NCI-H526 treated with DMSO at 0.1 percent for 48 hours (cell line): ENCODE data around the gene TUBA1C.
"Not testable (repeated sequence)": the region's sequence is repeated elsewhere in the genome, so short reads cannot be mapped to it uniquely, and the experiment has no call there.

Source experiments
- DNase-seq: peaks from one replicate; lab custom pipeline; 2025; lab: John Stamatoyannopoulos, UW

TUBA1C gene

DNA sequence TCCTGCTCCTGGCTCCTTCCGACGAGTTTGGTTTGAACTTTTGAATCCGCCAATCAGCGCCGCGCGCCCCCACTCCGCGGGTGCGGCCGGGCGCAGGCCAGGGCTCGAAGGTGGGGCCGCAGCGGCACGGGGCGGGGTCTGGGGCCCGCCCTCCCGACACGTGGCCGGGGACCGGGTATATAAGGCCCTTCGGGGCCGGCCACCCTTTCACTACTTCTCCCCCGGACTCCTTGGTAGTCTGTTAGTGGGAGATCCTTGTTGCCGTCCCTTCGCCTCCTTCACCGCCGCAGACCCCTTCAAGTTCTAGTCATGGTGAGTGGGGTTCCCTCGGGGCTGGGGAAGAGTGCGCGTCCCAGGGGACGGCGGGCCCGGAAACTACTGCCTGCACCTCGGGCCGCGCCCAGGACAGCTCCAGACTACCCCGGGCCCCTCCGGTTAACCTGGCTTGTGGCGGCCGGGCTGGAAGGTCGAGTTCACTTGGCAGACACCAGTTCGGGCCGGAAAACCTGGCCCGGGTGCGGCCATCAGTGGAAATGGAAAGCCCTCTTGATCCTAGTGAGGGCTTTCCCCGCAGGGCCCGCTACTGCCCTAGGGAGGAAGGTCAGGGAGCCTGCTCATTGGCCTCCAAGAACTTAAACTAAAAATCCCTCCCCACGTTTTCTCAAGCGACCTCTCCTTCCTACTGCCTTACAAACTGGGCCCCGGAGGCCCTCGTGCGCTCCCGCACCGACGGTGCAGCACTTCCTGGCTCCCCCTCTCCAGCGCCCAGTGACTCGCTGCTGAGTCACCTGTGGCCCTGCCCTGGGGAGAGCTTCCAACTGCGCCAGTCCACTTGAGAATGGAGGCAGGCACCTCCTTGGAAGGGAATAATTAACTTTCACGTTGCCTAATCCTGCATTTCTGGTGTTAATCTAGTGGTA is at the start of gene TUBA1C:
TSS of gene TUBA1C (plus strand) at position 210 of the 920 bp plus-strand sequence. CDS start at position 310, 100 bp downstream.
- DNase-seq, result peak; percentile 85

GRCh38 chr12:49219417-49220026 is 45.4 kb upstream of the TUBA1C start:
- no peak for DNase-seq

DNA sequence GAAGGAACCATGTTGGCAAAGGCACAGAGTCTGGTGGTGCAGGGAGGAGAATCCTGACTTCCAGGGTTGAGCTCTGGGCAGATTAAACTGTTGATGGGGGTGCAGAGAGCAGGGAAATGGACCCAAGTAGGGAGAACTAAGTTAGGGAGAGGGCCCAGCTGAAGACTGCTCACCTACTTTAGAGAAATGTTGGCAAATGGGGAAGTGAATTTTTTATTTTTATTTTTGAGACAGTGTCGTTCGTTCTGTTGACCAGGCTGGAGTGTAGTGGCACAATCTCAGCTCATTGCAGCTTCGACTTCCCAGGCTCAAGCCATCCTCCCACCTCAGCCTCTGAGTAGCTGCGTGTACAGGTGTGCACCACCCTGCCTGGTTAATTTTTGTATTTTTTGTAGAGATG is 43.9 kb upstream of the TUBA1C start:
- no peak for DNase-seq

- no peak for DNase-seq
Observed at GRCh38 chr12:49223122-49223521, 41.8 kb upstream of the TUBA1C start.

DNA sequence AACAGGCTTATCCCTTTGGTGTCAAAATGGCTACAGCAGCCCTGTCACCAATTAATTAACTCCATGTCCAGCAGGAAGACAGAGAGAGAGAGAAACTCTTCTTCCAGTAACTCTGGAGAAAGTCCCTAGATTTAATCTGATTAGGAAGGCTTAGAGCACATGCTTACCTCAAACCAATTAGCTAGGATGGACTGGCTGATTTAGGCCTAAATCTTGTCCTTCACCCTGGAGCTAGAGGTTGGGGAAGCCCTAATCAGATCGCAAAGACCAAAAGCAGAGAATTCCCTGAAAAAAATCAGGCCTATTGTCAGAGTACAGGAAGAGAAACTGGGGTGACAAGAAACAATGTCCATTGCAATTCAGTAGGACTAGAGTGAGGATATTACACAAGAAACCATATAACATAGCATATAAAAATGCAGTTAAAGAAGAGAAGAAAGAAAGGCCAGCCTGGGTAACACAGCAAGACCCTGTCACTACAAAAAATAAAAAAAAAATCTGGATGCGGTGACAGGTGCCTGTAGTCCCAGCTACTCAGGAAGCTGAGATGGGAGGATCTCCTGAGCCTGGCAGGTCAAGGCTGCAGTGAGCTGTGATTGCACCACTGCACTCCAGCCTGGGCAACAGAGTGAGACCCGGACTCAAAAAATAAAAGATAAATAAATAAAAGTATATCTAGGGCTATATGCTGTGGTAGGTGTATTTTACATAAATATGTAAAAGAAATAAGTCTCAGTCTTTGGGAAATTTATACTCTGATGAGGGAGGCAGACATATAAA is 41.1 kb upstream of the TUBA1C start:
- no peak for DNase-seq

DNA sequence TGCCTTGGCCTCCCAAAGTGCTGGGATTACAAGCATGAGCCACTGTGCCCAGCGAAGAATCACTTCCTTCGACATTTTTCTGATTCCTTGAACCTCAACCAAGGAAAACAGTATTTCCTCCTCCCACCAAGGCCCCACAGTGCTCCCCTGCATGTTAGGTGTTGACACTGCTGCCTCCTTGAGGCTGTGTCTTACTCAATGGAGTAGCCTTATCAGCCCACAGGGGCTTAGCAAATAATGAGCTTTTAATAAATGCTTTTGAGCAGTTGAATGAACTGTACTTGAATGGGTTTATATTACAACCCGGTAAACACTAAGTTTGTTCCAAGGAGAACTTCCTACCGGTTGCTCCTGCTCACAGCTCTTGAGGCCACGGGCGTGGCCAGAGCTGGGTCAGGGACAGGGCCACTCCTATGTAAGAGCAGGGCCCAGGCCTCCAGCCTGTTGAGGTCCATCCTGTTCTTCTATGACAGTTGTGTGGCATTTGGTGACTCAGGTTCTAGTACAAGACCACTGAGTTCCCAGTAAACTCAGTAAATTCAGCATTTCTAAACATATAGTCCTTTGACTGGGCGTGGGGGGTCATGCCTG is 39.2 kb upstream of the TUBA1C start:
- DNase-seq, result no peak

DNA sequence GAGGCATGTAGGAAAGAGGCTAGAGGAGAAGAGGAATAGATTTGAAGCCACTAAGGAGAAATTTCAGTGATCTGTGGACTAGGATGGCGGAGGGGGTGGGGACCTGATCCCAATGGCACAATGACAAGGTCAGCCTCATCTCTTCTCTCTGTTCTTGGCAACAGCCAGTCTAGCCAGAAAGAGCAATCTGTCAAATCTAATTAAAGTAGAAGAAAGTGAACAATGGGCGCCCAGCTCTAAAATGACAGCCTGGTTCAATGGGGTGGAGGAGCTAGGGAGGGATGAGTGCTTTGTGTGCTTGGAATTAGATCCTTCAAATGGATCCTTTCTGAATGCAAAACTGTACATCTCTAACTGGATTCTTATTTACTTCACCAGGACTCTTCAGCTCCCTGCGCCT is 37.2 kb upstream of the TUBA1C start:
- DNase-seq, result no peak

- DNase-seq, result no peak
Observed at GRCh38 chr12:49228653-49229052, 36.2 kb upstream of the TUBA1C start.

DNA sequence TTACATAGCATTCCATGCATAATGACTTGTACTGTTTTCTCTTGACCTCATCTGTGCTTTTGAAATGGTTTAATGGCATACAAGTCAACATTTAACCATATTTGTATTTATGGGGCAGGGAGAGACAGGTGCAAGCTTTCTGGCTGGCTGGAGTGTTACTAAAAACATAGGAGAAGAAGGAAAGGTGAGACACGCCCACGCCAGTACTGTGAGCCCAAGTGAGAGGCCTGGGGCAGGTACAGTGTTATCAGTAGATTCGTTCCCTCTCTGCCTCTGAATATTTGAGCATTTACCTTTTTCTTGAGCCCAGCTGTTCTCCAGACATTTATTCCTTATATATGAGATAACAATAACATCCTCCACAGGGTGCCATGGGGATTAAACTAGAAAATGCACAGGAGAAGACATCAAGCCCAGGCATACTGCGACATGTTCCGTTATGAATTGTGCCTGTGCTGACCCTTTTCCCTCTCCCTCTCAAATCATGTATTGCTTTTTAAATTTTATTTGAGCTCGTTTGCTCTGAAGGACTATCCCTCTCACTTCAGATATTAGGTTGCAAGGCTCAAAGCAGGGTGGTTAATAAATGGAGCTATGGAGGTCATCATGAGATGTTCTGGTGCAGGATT is 34.6 kb upstream of the TUBA1C start:
- DNase-seq, result no peak

- DNase-seq, result no peak
Observed at GRCh38 chr12:49230805-49231194, 34.1 kb upstream of the TUBA1C start.

DNA sequence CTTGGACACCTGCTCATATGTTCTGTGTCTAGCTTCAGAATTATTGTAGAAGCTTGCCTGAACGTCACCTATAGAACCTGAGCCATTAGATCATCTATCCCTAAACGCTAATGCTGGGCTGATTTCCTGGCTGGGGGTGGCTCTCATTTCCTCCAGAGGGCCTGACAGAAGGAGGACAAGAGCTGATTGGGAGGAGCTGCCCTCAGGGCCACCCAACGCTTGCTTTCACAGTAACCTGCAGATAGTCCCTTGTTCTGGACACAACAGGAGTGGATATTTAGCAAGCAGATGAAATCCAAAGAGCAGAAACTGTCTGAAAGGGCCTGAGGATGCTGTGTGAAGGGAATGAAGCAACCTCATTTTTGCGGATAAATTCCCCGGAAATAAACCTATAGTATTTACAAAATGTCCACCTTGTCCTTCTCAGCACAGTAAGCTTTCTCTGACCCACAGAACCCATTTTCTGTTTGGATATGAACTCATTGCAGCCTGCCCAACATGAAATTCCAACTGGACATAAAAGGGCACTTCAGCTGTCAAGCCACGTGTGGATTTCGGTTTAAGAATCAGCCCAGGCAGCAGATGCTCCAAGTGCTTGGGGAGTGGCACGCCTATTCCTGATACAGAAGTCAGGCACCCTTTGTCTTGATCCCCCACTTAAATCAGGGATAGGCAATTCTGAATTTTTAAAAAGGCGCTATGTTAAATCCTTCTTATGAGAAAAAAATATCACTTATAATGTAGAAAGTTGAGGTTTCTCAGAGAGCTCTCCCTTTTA is 32.8 kb upstream of the TUBA1C start:
- no peak for DNase-seq

DNA sequence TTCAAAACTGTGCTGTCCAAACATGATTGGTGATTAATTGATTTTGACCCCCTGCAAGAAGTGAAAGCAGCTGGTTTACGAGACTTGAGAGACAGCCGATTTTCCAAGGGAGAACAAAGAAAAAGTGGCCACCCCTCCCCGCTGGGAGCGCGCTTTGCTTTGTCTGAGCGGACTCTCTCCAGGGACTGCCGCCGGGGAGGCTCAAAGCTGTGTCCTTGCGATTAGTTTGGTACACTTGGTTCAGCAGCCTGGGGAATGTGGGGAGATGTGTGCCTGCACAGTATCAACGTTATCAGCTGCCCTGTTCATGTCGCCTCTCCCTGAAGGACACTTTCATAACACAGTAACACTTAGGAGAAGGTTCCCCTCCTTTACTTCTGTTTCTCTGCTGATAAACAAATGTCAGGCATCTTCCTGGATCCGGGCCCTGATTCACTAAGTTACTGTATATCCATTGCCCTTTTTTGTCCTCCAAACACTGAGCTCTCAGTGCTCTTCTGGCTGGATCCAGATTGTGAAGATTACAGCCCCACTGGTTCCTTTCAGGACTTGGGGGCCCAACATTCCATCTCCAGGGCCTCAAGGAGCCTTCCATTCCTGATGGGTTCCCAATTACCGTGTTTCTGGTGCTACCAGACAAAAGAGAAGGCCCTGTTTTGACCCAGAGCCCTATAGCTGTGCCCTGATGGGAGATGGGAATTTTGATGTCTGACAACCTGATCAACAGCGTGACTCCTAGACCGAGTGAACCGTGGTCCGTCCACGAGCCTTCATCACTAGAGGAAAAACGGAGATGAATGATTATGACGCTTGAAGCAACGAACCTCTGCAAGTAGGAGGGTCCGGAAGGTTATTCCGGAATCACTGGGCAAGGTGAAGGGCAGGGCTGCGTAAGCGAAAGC is 31.7 kb upstream of the TUBA1C start:
- peak; percentile 59 for DNase-seq

GRCh38 chr12:49233842-49234526 is 30.9 kb upstream of the TUBA1C start:
- DNase-seq, result peak; percentile 31

- no peak for DNase-seq
Observed at GRCh38 chr12:49236423-49236822, 28.5 kb upstream of the TUBA1C start.

GRCh38 chr12:49243631-49244030 is 21.3 kb upstream of the TUBA1C start:
- no peak for DNase-seq

DNA sequence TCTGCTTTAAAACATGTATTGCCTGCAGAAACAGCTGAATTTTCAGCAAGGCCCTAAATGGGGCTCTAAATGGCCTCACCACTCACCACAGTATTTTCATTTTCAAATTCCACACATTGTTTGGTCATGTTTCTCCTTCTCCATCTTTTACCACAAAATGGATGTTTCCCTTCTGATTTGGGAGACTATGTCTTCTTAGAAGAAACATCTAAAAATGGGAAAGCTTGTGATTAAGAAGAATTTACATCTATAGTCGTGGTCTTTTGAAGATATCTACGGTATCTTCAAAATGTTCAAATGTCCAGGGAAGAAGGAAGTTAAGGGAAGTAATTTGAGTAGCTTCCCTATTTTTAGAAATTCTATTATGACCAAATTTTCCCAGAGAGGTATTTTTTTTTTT is 20.7 kb upstream of the TUBA1C start:
- DNase-seq, result no peak

DNA sequence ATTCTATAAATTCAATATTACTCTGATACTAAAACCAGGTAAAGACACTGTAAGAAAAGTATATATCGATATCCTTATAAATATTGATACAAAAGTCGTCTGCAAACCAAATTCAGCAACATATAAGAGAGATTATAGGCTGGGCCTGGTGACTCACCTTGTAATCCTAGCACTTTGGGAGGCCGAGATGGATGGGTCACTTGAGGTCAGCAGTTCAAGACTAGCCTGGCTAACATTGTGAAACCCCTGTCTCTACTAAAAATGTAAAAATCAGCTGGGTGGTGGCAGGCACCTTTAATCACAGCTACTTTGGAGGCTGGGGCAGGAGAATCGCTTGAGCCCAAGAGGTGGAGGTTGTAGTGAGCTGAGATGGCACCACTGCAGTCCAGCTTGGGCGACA is 13.5 kb upstream of the TUBA1C start:
- no peak for DNase-seq

DNA sequence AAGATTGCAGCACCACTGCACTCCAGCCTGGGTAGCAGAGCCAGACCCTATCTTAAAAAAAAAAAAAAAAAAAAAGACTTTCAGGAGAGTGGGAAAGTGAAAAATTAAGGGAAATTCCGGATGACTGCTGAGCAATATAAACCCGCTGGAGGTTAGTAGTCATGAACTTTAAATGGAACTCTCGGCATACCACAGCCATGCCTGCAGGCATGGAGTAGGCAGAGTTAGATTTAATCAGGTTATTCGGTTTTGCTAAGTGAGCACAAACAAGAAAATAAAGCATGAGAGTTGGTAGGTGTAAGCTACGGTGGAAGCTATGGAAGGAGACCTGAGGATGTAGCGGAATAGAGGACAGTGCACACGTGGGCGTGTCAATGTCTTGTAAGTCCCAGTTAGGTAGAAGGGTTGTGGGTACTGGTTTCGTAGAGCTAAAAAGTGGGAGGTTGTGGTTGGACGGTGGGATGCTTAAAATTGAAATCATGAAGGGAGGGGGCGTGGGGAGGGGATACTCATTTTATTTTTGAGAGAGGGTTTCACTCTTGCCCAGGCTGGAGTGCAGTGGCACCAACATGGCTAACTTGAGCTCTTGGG is 11.8 kb upstream of the TUBA1C start:
- no peak for DNase-seq

GRCh38 chr12:49255456-49255855 is 9.4 kb upstream of the TUBA1C start:
- DNase-seq, result not testable (repeated sequence)
